ENCODE results near the gene SLC25A29.

DNA sequence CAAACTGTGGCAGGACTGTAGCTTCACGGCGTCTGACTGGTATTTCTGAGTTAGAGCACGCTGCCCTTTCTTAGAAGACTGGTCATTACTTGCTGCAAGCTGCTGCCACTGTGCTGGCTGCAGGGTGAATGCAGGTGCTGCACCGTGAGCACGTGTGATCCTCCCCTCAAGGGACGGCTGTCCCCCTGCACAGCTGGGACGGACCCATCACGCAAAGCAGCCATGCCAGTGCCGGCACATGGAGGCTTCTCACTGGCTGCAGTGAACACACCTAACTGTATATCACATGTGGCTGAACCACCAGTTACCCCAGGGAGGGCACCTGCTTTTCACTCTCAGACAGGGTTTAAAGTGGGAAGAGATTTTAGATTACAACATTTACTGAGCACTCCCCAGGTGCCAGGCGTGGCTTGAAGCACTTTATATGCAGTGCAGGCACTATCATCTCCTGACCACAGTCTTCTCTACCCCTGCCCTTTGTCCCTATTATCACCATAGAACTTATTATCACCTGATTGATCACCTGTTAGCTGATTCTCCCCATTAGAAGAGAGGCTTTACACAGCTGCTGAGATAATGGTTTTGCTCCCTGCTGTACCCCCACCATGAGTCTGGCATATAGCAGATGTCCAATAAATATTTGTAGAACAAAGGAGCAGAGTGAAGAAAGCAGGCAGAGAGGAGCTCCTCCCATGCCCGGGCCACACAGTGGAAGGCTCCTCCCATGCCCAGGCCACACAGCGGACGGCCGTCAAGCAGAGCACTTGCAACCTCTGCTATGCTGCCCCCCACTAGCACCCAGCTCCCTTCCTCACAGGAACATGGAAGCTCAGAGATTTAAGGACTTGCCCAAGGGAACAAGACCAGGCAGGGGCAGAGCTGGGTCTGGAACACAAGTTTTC lies 42.8 kb upstream of the SLC25A29 start:
- TF ChIP-seq CTCF (conservative IDR thresholded peaks at IDR 0.05; ENCODE audit: low read length) (no peak), EZH2phosphoT487 (IDR thresholded peaks at IDR 0.05; ENCODE audit: borderline replicate concordance) (no peak)

All from Loucy (cell line).